Measurements from ENCODE around the gene RGMB.
A peak's percentile ranks its signal among the peaks of the same experiment; 100 is the strongest.

Gene RGMB

GRCh38 chr5:98768160-98768959, 5.1 kb upstream of the RGMB start:
- WGBS (ENCODE audit: insufficient coverage), result under 1% methylated on average over 29 of the region's 34 CpGs
- H3K27me3 ChIP-seq (replicated peaks in 2 of 5; ENCODE audit: control insufficient read depth in 4 of 5, insufficient read depth in 5 of 5, low read length in 4 of 5), result peaks cover 10 to 75% (median 41%) of the 10 kb centered on the region in 5 experiments
- no peak overlapping the region for H3K27ac ChIP-seq (ENCODE audit: insufficient read depth in 1 of 2, low read depth in 1 of 2, low read length in 2 of 2, poor library complexity in 1 of 2, severe bottlenecking in 2 of 2)
- ChIA-PET POLR2A (no interaction called here), CTCF (interaction anchor here (0.9 to 5.2 kb wide), 6 partner anchors 9 to 1537 kb away, joined by 3 to 31 read pairs (median 6); no protein-coding TSS in a partner anchor)
- no peaks in the 10 kb centered on the region for H3K36me3 ChIP-seq (ENCODE audit: control insufficient read depth in 4 of 4, insufficient read depth in 4 of 4, low read length in 3 of 4)
- peaks cover 0 to 2% (median 0%) of the 10 kb centered on the region in 5 experiments for H3K9me3 ChIP-seq (ENCODE audit: control extremely low read depth in 1 of 5, control insufficient read depth in 4 of 5, insufficient read depth in 2 of 5, low read depth in 1 of 5, low read length in 4 of 5)
- peak overlapping the region; percentile 4 to 84 (median 69) for H3K4me3 ChIP-seq (ENCODE audit: control insufficient read depth in 1 of 7, extremely low read depth in 1 of 7, insufficient read depth in 4 of 7, low read depth in 2 of 7, low read length in 6 of 7)
- peaks cover 12 to 43% (median 42%) of the 10 kb centered on the region in 4 experiments for H3K4me1 ChIP-seq (ENCODE audit: control extremely low read depth in 1 of 4, control insufficient read depth in 4 of 4, insufficient read depth in 4 of 4, low read length in 3 of 4)
- peak; percentile 36 to 39 (median 38) for DNase-seq

GRCh38 chr5:98768960-98769209, 4.6 kb upstream of the RGMB start:
- no peak for DNase-seq
- H3K27me3 ChIP-seq (replicated peaks in 2 of 5; ENCODE audit: control insufficient read depth in 4 of 5, insufficient read depth in 5 of 5, low read length in 4 of 5), result peaks cover 10 to 78% (median 41%) of the 10 kb centered on the region in 5 experiments
- ChIA-PET POLR2A (no interaction called here), CTCF (interaction anchor here (0.8 to 5.2 kb wide), 8 partner anchors 9 to 1537 kb away, joined by 3 to 31 read pairs (median 4); no protein-coding TSS in a partner anchor)
- peak overlapping the region; percentile 4 to 84 (median 69) for H3K4me3 ChIP-seq (ENCODE audit: control insufficient read depth in 1 of 7, extremely low read depth in 1 of 7, insufficient read depth in 4 of 7, low read depth in 2 of 7, low read length in 6 of 7)
- H3K9me3 ChIP-seq (ENCODE audit: control extremely low read depth in 1 of 5, control insufficient read depth in 4 of 5, insufficient read depth in 2 of 5, low read depth in 1 of 5, low read length in 4 of 5), result peaks cover 0 to 2% (median 0%) of the 10 kb centered on the region in 5 experiments
- H3K27ac ChIP-seq (ENCODE audit: insufficient read depth in 1 of 2, low read depth in 1 of 2, low read length in 2 of 2, poor library complexity in 1 of 2, severe bottlenecking in 2 of 2), result no peak overlapping the region
- no peaks in the 10 kb centered on the region for H3K36me3 ChIP-seq (ENCODE audit: control insufficient read depth in 4 of 4, insufficient read depth in 4 of 4, low read length in 3 of 4)
- 0% methylated on average over 29 of the region's 31 CpGs for WGBS (ENCODE audit: insufficient coverage)
- H3K4me1 ChIP-seq (ENCODE audit: control extremely low read depth in 1 of 4, control insufficient read depth in 4 of 4, insufficient read depth in 4 of 4, low read length in 3 of 4), result peaks cover 12 to 47% (median 46%) of the 10 kb centered on the region in 4 experiments

DNA sequence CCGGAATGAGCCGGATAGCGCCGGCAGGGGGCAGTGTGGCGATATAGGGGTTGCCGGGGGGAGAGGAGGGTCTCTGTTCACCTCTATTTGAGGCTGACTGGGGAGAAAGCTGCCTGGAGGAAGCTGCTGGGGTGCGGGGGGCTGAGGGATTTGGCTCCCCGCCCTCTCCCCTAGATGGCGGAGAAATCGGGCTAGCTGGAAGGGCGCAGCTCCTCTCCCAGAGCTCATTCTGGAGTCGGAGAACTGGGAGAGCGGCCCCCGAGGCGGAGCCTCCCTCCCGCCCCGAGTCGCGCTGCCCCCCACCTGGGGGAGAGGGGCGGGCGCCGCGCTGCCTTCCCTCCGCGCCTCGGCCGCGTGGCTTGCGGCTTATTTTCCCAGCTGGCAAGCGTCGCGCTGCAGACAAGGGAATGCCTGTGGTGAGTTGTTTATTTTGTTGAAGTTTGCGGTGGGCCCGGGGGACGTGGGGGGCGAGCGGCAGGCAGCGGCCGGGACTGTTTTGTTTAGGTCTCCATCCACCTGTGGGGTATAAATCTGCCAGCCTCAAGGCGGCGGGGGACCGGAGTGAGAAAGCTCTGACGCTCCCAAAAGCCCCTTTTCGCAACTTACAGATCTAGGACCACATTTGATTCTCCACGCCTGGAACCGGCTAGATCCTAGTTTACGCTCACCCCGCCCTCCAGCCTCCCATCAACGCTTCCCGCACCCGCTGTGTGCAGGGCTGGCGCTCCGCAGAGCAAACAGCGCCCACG, 4.1 kb upstream of the RGMB start:
- Histone ChIP-seq H3K36me3 (ENCODE audit: control insufficient read depth in 4 of 4, insufficient read depth in 4 of 4, low read length in 3 of 4) (no peaks in the 10 kb centered on the region), H3K4me3 (ENCODE audit: control insufficient read depth in 1 of 7, extremely low read depth in 1 of 7, insufficient read depth in 4 of 7, low read depth in 2 of 7, low read length in 6 of 7) (peak overlapping the region; percentile 33 to 84 (median 69)), H3K27me3 (replicated peaks in 2 of 5; ENCODE audit: control insufficient read depth in 4 of 5, insufficient read depth in 5 of 5, low read length in 4 of 5) (peaks cover 10 to 83% (median 44%) of the 10 kb centered on the region in 5 experiments), H3K27ac (ENCODE audit: insufficient read depth in 1 of 2, low read depth in 1 of 2, low read length in 2 of 2, poor library complexity in 1 of 2, severe bottlenecking in 2 of 2) (no peak overlapping the region), H3K9me3 (ENCODE audit: control extremely low read depth in 1 of 5, control insufficient read depth in 4 of 5, insufficient read depth in 2 of 5, low read depth in 1 of 5, low read length in 4 of 5) (peaks cover 0 to 2% (median 0%) of the 10 kb centered on the region in 5 experiments), H3K4me1 (ENCODE audit: control extremely low read depth in 1 of 4, control insufficient read depth in 4 of 4, insufficient read depth in 4 of 4, low read length in 3 of 4) (peaks cover 12 to 52% (median 51%) of the 10 kb centered on the region in 4 experiments)
- WGBS (ENCODE audit: insufficient coverage), result 0% methylated on average over 28 of the region's 55 CpGs
- CTCF ChIA-PET, result interaction anchor here (0.8 to 5.2 kb wide), 9 partner anchors 8 to 1538 kb away, joined by 3 to 31 read pairs (median 4); no protein-coding TSS in a partner anchor
- DNase-seq, result peak; percentile 38 to 65 (median 59)
- POLR2A ChIA-PET, result no interaction called here

- POLR2A ChIA-PET, result interaction anchor here (0.6 kb wide), 1 partner anchor 13 kb away, joined by 4 read pairs; no protein-coding TSS in a partner anchor
- 2% methylated on average over 6 of the region's 12 CpGs for WGBS (ENCODE audit: insufficient coverage)
- CTCF ChIA-PET, result interaction anchor here (1.0 to 5.2 kb wide), 6 partner anchors 8 to 1538 kb away, joined by 3 to 31 read pairs (median 6); no protein-coding TSS in a partner anchor
- Histone ChIP-seq H3K36me3 (ENCODE audit: control insufficient read depth in 4 of 4, insufficient read depth in 4 of 4, low read length in 3 of 4) (no peaks in the 10 kb centered on the region), H3K9me3 (ENCODE audit: control extremely low read depth in 1 of 5, control insufficient read depth in 4 of 5, insufficient read depth in 2 of 5, low read depth in 1 of 5, low read length in 4 of 5) (peaks cover 0 to 2% (median 0%) of the 10 kb centered on the region in 5 experiments), H3K4me3 (ENCODE audit: control insufficient read depth in 1 of 7, extremely low read depth in 1 of 7, insufficient read depth in 4 of 7, low read depth in 2 of 7, low read length in 6 of 7) (peak overlapping the region in 6 of 7 experiments; percentile 59 to 84 (median 72)), H3K27me3 (replicated peaks in 2 of 5; ENCODE audit: control insufficient read depth in 4 of 5, insufficient read depth in 5 of 5, low read length in 4 of 5) (peaks cover 10 to 85% (median 45%) of the 10 kb centered on the region in 5 experiments), H3K27ac (ENCODE audit: insufficient read depth in 1 of 2, low read depth in 1 of 2, low read length in 2 of 2, poor library complexity in 1 of 2, severe bottlenecking in 2 of 2) (no peak overlapping the region), H3K4me1 (ENCODE audit: control extremely low read depth in 1 of 4, control insufficient read depth in 4 of 4, insufficient read depth in 4 of 4, low read length in 3 of 4) (peaks cover 16 to 57% (median 56%) of the 10 kb centered on the region in 4 experiments)
- peak in 1 of 3 donors; percentile 5 for DNase-seq
These were observed 3.6 kb upstream of the RGMB start for GRCh38 chr5:98769959-98770208.

DNA sequence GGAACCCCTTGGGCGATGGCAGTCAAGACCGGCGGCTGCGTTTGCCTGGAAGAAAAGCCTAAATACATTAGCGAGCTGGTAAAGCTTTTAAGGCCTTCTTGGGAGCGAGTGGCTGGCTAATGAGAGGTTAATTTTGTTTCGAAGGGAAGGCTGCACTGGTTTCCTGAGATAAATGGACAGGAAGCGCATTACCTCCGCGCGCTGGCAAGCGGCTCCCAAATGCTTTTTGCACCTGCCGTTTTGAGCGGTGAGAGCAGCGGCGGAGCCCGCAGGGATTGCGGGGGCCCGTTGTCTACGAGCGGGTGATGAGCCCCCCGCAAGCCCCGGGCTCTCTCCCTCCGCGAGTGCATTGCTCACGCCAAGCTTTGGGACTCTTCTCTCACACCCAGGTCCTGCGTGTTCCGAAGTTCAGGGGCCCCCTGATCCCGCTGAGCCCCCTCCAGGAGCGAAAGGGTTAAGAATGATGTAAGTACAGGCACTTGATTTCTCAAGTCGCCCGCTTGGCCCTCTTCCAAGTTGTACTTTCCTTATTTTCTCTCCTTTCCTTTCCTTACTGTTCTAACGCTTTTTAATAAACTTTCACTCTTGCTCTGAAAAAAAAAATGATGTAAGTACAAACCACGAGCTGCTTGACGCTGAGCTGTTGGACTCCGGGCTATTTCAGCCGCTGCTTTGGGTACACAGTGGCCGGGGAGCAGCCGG, 3.1 kb upstream of the RGMB start:
- POLR2A ChIA-PET, result interaction anchor here (0.6 kb wide), 1 partner anchor 14 kb away, joined by 4 read pairs; no protein-coding TSS in a partner anchor
- peak; percentile 31 to 65 (median 64) for DNase-seq
- no peak overlapping the region for H3K27ac ChIP-seq (ENCODE audit: insufficient read depth in 1 of 2, low read depth in 1 of 2, low read length in 2 of 2, poor library complexity in 1 of 2, severe bottlenecking in 2 of 2)

DNA sequence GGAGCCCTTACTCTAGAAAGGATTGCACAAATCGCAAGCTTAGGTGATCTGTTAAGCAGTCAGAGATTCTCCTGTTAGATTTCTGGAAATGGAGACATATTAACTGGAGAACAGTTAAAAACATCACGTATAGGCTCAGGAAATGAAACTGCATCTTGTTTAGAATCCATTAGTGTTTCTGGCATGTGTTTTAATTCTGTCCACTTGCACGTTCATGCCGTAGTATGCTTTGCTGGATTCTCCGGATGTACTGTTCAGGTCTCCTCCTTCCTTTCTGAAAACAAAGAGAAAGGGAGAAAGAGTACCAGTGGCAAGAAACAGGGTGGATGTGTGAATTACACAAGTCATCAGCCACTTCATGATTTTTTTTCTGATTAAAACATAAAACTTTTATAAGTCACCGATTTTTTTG, 2.5 kb upstream of the RGMB start:
- Histone ChIP-seq H3K9me3 (ENCODE audit: control extremely low read depth in 1 of 5, control insufficient read depth in 4 of 5, insufficient read depth in 2 of 5, low read depth in 1 of 5, low read length in 4 of 5) (peaks cover 0 to 2% (median 0%) of the 10 kb centered on the region in 5 experiments), H3K27me3 (replicated peaks in 2 of 5; ENCODE audit: control insufficient read depth in 4 of 5, insufficient read depth in 5 of 5, low read length in 4 of 5) (peaks cover 16 to 94% (median 50%) of the 10 kb centered on the region in 5 experiments), H3K36me3 (ENCODE audit: control insufficient read depth in 4 of 4, insufficient read depth in 4 of 4, low read length in 3 of 4) (no peaks in the 10 kb centered on the region), H3K4me1 (ENCODE audit: control extremely low read depth in 1 of 4, control insufficient read depth in 4 of 4, insufficient read depth in 4 of 4, low read length in 3 of 4) (peaks cover 22 to 59% (median 58%) of the 10 kb centered on the region in 4 experiments), H3K27ac (ENCODE audit: insufficient read depth in 1 of 2, low read depth in 1 of 2, low read length in 2 of 2, poor library complexity in 1 of 2, severe bottlenecking in 2 of 2) (no peak overlapping the region), H3K4me3 (ENCODE audit: control insufficient read depth in 1 of 7, extremely low read depth in 1 of 7, insufficient read depth in 4 of 7, low read depth in 2 of 7, low read length in 6 of 7) (peak overlapping the region in 6 of 7 experiments; percentile 59 to 84 (median 72))
- ChIA-PET POLR2A (no interaction called here), CTCF (interaction anchor here (0.6 to 5.2 kb wide), 8 partner anchors 17 to 1828 kb away, joined by 3 to 31 read pairs (median 4); no protein-coding TSS in a partner anchor)
- WGBS (ENCODE audit: insufficient coverage), result 0% methylated on average over 5 of the region's 6 CpGs
- DNase-seq, result peak in 2 of 3 donors; percentile 35 to 49

More for the DNA sequence above, 3.1 kb upstream of the RGMB start:
- Histone ChIP-seq H3K9me3 (ENCODE audit: control extremely low read depth in 1 of 5, control insufficient read depth in 4 of 5, insufficient read depth in 2 of 5, low read depth in 1 of 5, low read length in 4 of 5) (peaks cover 0 to 2% (median 0%) of the 10 kb centered on the region in 5 experiments), H3K4me3 (ENCODE audit: control insufficient read depth in 1 of 7, extremely low read depth in 1 of 7, insufficient read depth in 4 of 7, low read depth in 2 of 7, low read length in 6 of 7) (peak overlapping the region in 6 of 7 experiments; percentile 59 to 84 (median 72)), H3K4me1 (ENCODE audit: control extremely low read depth in 1 of 4, control insufficient read depth in 4 of 4, insufficient read depth in 4 of 4, low read length in 3 of 4) (peaks cover 20 to 59% (median 58%) of the 10 kb centered on the region in 4 experiments), H3K36me3 (ENCODE audit: control insufficient read depth in 4 of 4, insufficient read depth in 4 of 4, low read length in 3 of 4) (no peaks in the 10 kb centered on the region), H3K27me3 (replicated peaks in 2 of 5; ENCODE audit: control insufficient read depth in 4 of 5, insufficient read depth in 5 of 5, low read length in 4 of 5) (peaks cover 11 to 90% (median 45%) of the 10 kb centered on the region in 5 experiments)
- under 1% methylated on average over 37 of the region's 39 CpGs for WGBS (ENCODE audit: insufficient coverage)
- CTCF ChIA-PET, result interaction anchor here (0.6 to 5.2 kb wide), 11 partner anchors 7 to 1829 kb away, joined by 3 to 31 read pairs (median 4); no protein-coding TSS in a partner anchor
